Measurements from ENCODE around the gene KDM1B. TPM values are rescaled to one million over a fixed set of nuclear protein-coding genes. Genes with fewer than 3 reads are reported as not detected.
A peak's percentile ranks its signal among the peaks of the same experiment; 100 is the strongest.
"Not testable (repeated sequence)": the region's sequence is repeated elsewhere in the genome, so short reads cannot be mapped to it uniquely, and the experiment has no call there.

KDM1B gene
- total and polyA plus RNA-seq, 2 experiments from 2014 or later: 1.6 to 15.4 TPM

DNA sequence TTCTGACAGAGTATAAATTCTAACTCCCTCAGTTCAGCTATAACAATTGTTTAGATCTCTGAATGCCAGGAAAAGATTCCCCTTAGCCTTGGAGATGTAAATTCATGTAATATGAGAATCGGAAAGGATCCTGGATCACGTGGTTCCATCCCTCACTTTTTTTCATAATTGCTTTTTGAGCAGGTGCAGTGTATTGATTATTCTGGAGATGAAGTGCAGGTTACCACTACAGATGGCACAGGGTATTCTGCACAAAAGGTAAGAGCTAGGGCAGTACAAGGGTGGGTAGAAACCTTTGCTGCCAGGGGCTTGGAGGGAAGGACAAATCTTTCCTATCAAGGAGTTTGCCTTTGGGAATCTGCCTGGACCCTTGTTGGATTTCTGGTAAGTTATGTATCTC is 52.7 kb downstream of the KDM1B start:
- DNase-seq (ENCODE audit: low read depth in 1 of 2, low spot score in 1 of 2): no peak

DNA sequence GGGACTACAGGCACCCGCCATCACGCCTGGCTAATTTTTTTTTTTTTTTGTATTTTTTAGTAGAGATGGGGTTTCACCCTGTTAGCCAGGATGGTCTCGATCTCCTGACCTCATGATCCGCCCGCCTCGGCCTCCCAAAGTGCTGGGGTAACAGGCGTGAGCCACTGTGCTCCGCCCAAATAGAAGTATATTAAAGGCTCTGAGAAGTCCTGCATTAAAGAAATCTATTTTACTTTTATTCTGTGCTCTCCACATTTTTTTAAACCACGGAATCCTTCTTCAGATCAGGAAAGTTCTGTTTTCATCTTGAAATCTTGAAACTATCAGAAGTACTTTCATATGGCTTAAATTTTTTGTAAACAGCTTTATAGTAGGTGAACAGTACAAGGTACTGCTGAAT is 53.6 kb downstream of the KDM1B start:
- H3K27ac ChIP-seq; H3K4me3 ChIP-seq; DNase-seq (ENCODE audit: low read depth in 1 of 2, low spot score in 1 of 2); H3K9me3 ChIP-seq (ENCODE audit: low read depth); H3K36me3 ChIP-seq; H3K4me1 ChIP-seq (ENCODE audit: low read depth); H3K27me3 ChIP-seq: not testable (repeated sequence)

More for the DNA sequence above, 52.7 kb downstream of the KDM1B start:
- Histone ChIP-seq H3K4me1 (ENCODE audit: low read depth) (peaks cover 3% of the 10 kb centered on the region), H3K4me3 (no peak overlapping the region), H3K9me3 (ENCODE audit: low read depth) (no peaks in the 10 kb centered on the region), H3K27me3 (no peaks in the 10 kb centered on the region), H3K27ac (no peak overlapping the region), H3K36me3 (no peaks in the 10 kb centered on the region)
- TF ChIP-seq, protein P1, sequence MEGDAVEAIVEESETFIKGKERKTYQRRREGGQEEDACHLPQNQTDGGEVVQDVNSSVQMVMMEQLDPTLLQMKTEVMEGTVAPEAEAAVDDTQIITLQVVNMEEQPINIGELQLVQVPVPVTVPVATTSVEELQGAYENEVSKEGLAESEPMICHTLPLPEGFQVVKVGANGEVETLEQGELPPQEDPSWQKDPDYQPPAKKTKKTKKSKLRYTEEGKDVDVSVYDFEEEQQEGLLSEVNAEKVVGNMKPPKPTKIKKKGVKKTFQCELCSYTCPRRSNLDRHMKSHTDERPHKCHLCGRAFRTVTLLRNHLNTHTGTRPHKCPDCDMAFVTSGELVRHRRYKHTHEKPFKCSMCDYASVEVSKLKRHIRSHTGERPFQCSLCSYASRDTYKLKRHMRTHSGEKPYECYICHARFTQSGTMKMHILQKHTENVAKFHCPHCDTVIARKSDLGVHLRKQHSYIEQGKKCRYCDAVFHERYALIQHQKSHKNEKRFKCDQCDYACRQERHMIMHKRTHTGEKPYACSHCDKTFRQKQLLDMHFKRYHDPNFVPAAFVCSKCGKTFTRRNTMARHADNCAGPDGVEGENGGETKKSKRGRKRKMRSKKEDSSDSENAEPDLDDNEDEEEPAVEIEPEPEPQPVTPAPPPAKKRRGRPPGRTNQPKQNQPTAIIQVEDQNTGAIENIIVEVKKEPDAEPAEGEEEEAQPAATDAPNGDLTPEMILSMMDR (IDR thresholded peaks at IDR 0.05; ENCODE audit: low read depth, low read length): no peak

DNA sequence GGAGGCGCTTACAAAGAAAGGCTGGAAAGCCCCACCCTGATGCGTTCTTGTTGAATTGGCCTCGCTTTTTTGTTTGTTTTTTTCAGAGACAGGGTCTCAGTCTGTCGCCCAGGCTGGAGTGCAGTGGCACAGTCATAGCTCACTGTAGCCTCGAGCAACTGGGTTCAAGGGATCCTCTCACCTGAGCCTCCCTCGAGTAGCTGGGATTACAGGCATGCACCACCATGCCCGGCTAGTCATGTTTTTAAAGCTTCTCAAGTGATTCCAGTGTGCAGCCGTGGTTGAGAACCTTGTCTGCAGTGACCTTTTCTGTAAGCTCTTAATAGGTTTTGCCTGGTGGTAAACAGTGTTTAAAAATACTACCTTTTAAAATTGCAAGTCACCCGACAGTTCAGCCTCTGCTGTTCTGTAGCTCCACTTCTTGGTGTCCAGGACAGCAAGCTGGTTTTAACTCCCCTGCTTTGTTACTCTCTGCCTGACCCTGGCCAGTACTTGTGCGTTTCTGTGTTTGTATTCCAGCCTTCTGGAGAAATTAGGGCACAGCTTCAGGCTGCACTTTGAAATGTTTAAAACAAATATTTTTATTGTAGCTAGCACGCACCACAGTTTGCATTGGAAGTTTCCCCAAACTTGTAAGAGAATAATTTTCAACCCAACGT is 54.4 kb downstream of the KDM1B start:
- Histone ChIP-seq H3K9me3 (ENCODE audit: low read depth) (no peaks in the 10 kb centered on the region), H3K4me3 (no peak overlapping the region), H3K4me1 (ENCODE audit: low read depth) (peaks cover 14% of the 10 kb centered on the region), H3K36me3 (no peaks in the 10 kb centered on the region), H3K27ac (peak overlapping the region; percentile 89), H3K27me3 (no peaks in the 10 kb centered on the region)
- TF ChIP-seq, protein P1 (IDR thresholded peaks at IDR 0.05; ENCODE audit: low read depth, low read length): no peak
- peak in 1 of 2 donors; percentile 49 for DNase-seq (ENCODE audit: low read depth in 1 of 2, low spot score in 1 of 2)

DNA sequence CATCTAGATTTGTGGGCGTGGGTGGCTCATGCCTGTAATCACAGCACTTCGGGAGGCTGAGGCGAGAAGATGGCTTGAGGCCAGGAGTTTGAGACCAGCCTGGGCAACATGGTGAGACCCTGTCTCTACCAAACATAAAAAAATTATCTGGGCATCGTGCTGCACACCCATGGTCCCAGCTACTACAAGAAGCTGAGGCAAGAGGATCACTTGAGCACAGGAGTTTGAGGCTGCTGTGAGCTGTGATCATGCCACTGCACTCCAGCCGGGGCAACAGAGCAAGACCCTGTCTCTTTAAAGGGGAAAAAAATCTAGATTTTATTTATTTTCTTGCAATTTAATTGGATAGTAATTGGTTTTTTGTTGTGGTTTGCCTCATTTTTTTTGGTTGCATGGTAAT is 55.5 kb downstream of the KDM1B start:
- H3K9me3 ChIP-seq (ENCODE audit: low read depth): no peaks in the 10 kb centered on the region
- no peak overlapping the region for H3K27ac ChIP-seq
- DNase-seq (ENCODE audit: low read depth in 1 of 2, low spot score in 1 of 2): no peak
- H3K27me3 ChIP-seq: no peaks in the 10 kb centered on the region
- TF ChIP-seq, protein P1 (IDR thresholded peaks at IDR 0.05; ENCODE audit: low read depth, low read length): no peak
- H3K4me1 ChIP-seq (ENCODE audit: low read depth): peaks cover 19% of the 10 kb centered on the region
- no peak overlapping the region for H3K4me3 ChIP-seq
- H3K36me3 ChIP-seq: no peaks in the 10 kb centered on the region

DNA sequence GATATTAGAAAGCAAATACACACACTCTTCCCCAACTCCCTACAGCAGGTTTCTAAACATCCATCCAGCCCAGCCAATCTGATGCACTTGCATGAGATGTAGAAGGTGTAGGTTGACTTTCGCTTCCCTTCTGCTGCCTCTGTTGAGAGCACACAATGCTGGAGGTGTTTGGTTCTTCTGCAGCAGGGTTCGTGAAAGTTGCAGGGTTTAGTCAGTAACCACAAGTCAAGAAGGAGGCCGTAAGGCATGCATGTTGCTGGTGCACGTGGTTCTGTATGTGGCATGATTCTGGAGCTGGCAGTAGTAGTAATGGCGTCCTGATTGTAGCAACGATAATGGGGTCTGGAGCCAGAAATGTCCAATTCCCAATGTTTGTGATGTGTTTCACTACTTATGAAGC is 56.1 kb downstream of the KDM1B start:
- TF ChIP-seq, protein P1 (IDR thresholded peaks at IDR 0.05; ENCODE audit: low read depth, low read length): no peak
- Histone ChIP-seq H3K27ac (no peak overlapping the region), H3K4me1 (ENCODE audit: low read depth) (peaks cover 19% of the 10 kb centered on the region), H3K36me3 (no peaks in the 10 kb centered on the region), H3K27me3 (no peaks in the 10 kb centered on the region), H3K9me3 (ENCODE audit: low read depth) (no peaks in the 10 kb centered on the region), H3K4me3 (no peak overlapping the region)
- no peak for DNase-seq (ENCODE audit: low read depth in 1 of 2, low spot score in 1 of 2)

DNA sequence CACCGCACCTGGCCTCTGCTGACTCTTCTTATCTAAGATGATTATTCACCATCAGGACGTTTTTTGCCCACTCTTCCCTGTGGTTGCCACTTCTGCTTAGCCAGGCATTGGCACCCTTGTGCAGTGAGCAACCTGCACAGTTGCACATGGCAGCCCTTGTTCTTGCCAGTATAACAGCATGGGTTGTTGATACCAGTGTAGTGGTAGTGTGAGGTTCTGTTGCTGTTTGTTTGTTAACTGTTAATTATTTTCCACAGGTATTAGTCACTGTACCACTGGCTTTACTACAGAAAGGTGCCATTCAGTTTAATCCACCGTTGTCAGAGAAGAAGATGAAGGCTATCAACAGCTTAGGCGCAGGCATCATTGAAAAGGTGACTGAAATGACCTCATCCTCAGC is 57.0 kb downstream of the KDM1B start:
- DNase-seq (ENCODE audit: low read depth in 1 of 2, low spot score in 1 of 2): no peak
- no peak overlapping the region for H3K4me3 ChIP-seq
- TF ChIP-seq, protein P1 (IDR thresholded peaks at IDR 0.05; ENCODE audit: low read depth, low read length): no peak
- H3K4me1 ChIP-seq (ENCODE audit: low read depth): peaks cover 19% of the 10 kb centered on the region
- no peaks in the 10 kb centered on the region for H3K9me3 ChIP-seq (ENCODE audit: low read depth)
- no peaks in the 10 kb centered on the region for H3K36me3 ChIP-seq
- H3K27me3 ChIP-seq: no peaks in the 10 kb centered on the region
- no peak overlapping the region for H3K27ac ChIP-seq
